T-helper 17 cell (primary cell): ENCODE measurements around the gene C20orf96. TPM values are rescaled to one million over a fixed set of nuclear protein-coding genes. Genes with fewer than 3 reads are reported as not detected.

Source experiments
- ATAC-seq: fragments of 150-1000 bp; cut with Tn5 transposase; 2 replicates; pipeline ENCODE4 v1.10.0; 2021; ENCODE audit warnings: mild to moderate bottlenecking, moderate library complexity
- DNase-seq, 3 donors: peaks; one replicate each; pipeline versions ENCODE4 v3.0.0 to v3.0.0-alpha.2; 2020 to 2021
- H3K9me3 ChIP-seq: one replicate; pipeline ENCODE4 v1.7.0; 2013; ENCODE audit warnings: low read length, mild to moderate bottlenecking; ENCODE audit not compliant: control insufficient read depth, poor library complexity, severe bottlenecking
- H3K27ac Mint-ChIP-seq: one replicate; pipeline ENCODE4 v1.8.0; 2022; ENCODE audit warnings: mild to moderate bottlenecking, moderate library complexity, mixed read lengths
- H3K27me3 Mint-ChIP-seq: one replicate; pipeline ENCODE4 v1.8.0; 2022; ENCODE audit warnings: mixed read lengths
- H3K36me3 Mint-ChIP-seq: one replicate; pipeline ENCODE4 v1.8.0; 2022; ENCODE audit warnings: low read depth, mixed read lengths
- H3K4me1 Mint-ChIP-seq: one replicate; pipeline ENCODE4 v1.8.0; 2022; ENCODE audit warnings: mild to moderate bottlenecking, mixed read lengths
- H3K4me3 Mint-ChIP-seq: one replicate; pipeline ENCODE4 v1.8.0; 2022; ENCODE audit warnings: mild to moderate bottlenecking, moderate library complexity, mixed read lengths
- total RNA-seq, 4 donors: library from RNA in 2 of 4; stranded (reverse) in 2 of 4; gene quantifications; one replicate each; pipeline ENCODE4 v1.2.3 and lab custom pipeline; 2022 to 2026

Gene C20orf96
- total RNA-seq, 2 donors from 2014 or later = 2.4 to 2.7 TPM

DNA sequence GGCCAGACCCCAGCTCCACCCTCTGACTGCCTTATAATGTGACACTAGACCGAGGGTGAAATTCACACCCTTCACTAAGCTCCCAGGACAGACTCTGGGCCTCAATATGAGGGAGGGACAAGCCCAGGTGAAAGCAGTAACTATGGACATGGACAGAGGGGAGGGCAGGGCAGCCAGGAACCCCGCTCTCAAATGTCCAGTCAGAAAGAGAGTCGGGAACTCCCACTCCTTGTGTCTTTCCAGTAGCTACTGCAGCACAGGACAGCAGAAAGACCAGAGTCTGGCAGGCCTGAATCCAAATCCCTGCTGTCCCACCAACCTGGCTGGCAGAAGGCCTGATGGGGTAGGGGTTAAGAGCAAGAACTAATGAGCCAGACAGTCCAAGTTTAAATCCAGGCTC, 6.4 kb downstream of the C20orf96 start:
- Mint-ChIP-seq H3K27ac (no peak overlapping the region), H3K4me1 (peaks cover 7% of the 10 kb centered on the region), H3K36me3 (peaks cover 2% of the 10 kb centered on the region), H3K27me3 (no peaks in the 10 kb centered on the region), H3K4me3 (no peak overlapping the region)
- no peak for DNase-seq
- no peaks in the 10 kb centered on the region for H3K9me3 ChIP-seq
- ATAC-seq = no peak

DNA sequence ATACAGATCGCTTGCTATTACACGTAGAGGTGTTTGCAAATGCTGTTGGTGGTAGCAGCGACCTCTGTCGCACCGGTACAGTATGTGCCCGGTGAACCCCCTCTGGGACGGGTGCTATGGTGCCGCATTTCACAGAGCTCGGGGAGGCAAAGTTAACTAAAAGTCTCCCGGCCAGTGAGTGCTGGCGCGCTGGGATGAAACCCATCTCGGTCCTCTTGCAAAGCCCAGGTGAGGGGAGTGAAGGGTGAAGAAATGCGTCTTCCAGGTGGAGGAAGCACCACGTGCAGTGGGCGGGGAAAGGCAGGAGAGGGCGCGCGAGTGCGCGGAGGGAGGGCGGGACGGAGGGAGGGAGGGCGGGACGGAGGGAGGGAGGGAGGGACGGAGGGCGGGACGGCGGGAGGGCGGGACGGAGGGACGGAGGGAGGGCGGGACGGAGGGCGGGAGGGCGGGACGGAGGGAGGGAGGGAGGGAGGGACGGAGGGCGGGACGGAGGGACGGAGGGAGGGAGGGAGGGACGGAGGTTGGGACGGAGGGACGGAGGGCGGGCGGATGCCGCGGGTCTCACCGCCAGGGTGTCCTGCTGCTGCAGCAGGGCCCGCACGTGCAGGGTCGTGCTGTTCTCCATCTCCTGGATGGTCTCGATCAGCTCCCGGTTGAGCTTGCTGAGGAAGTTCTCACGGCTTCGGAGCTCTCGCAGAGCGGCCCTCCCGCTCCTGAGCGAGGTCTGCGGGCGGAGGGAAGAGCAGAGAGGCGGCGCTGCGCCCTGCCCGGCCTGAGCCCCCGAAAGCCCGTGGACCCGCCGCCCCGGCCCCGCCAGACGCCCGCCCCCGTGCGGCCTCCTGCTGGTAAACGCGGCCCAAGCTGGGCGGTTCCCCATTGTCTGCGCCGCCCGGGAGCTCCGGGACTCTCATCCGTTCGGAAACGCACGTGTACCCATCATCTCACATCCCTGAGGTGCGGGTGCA, 11.7 kb downstream of the C20orf96 start:
- Mint-ChIP-seq H3K4me1 (peaks cover 5% of the 10 kb centered on the region), H3K27me3 (no peaks in the 10 kb centered on the region), H3K36me3 (peaks cover 6% of the 10 kb centered on the region), H3K4me3 (no peak overlapping the region), H3K27ac (no peak overlapping the region)
- ATAC-seq (no peak), DNase-seq (no peak)
- H3K9me3 ChIP-seq = no peaks in the 10 kb centered on the region

DNA sequence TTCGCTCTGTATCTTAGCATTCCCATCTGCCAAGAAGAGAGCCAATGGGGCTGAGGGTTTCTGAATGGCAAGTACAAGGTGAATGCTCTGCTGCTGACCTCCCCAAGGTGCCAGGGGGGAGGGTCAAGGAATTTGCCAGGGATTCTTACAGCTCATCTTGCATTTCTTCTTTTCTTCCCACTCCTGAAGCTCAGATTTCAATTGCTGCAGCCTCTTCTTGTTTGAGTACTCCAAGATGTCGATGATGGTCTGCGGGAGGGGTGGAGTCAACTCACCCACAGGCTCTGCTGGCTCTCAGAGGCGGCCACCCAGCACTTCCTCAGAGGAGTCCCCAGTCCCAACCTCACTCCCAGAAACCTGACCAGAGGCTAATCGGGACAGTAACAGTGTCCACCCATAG, 12.4 kb downstream of the C20orf96 start:
- DNase-seq (no peak), ATAC-seq (no peak)
- peaks cover 5% of the 10 kb centered on the region for H3K4me1 Mint-ChIP-seq
- no peaks in the 10 kb centered on the region for H3K9me3 ChIP-seq
- peaks cover 6% of the 10 kb centered on the region for H3K36me3 Mint-ChIP-seq
- no peaks in the 10 kb centered on the region for H3K27me3 Mint-ChIP-seq
- no peak overlapping the region for H3K4me3 Mint-ChIP-seq
- no peak overlapping the region for H3K27ac Mint-ChIP-seq

DNA sequence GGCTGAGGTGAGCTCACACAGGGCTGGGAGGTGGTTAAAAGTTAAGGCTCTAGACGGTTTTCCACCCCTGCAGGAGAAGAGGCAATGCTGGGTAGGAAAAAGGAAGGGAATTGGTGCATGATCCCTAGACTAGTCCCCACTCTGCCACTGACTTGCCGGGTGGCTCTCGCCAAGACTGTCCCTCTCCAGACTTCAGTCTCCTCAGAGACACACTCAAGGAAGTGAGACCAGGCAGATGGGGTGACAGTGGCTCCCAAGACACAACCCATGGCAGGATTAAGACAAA, 13.1 kb downstream of the C20orf96 start:
- Mint-ChIP-seq H3K4me3 (no peak overlapping the region), H3K36me3 (peaks cover 6% of the 10 kb centered on the region), H3K27me3 (no peaks in the 10 kb centered on the region), H3K4me1 (peaks cover 8% of the 10 kb centered on the region), H3K27ac (no peak overlapping the region)
- H3K9me3 ChIP-seq = no peaks in the 10 kb centered on the region
- DNase-seq (no peak), ATAC-seq (no peak)

DNA sequence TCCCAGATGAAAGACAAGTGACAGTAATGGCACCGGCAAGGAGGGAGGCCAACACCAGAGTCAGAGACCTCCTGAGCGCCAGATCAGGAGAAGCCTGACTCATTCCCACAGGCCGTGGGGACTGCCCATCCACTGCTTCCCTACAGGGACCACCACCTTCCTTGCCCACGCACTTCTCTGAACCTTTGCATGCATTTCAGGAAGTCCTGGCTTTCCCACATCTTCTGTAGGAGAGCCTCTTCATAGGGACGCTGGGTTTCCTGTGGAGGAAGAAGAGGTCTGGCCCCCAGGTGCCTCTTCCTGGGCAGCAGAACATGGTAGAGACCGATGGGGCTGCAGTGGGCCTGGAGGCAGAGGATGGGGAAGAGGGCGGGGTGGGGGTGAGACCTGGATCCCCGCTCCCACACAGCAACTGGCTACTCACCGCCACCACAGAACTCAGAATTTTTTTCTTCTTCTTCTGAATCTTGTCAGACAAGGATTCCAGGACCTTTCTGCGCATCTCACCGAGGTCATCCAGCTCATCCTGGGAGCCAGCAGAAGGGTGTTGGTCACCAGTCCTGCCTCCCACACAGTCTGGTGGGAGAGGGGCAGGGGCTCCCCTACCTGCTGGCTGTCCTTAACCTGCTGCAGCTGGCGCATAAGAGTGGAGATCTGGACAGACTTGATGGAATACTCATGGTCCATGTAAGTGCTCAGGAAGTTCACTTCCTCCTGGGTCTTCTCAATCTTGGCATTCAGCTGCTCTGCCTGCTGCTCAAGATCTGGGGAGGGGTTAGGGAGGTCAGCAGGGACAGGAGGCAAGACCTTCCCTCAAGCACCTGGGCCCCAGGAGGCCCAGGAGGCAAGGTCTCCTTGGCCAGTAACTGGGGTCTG, 13.7 kb downstream of the C20orf96 start:
- no peak overlapping the region for H3K4me3 Mint-ChIP-seq

DNA sequence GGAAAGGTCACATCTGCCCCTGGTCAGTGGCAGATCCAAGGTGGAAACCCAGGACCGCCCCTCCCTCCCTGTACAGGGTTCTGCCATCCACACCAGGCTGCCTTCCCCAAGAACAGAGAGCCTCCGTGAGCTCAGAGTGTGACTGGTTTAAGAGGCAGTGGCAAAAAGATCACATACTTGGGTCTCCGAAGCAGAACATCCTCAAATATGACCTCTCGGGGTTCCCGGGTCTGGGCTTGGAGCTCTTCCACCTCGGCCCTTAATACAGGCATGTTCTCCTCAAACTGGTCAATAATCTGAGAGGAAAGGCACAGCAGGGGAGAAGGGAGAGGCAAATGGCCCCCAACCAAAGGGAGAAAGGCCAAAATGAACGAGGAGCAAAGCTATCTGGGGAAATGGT, 14.8 kb downstream of the C20orf96 start:
- H3K4me3 Mint-ChIP-seq = no peak overlapping the region
- H3K9me3 ChIP-seq = no peaks in the 10 kb centered on the region
- no peak overlapping the region for H3K27ac Mint-ChIP-seq
- DNase-seq (no peak), ATAC-seq (no peak)
- peaks cover 6% of the 10 kb centered on the region for H3K36me3 Mint-ChIP-seq
- no peaks in the 10 kb centered on the region for H3K27me3 Mint-ChIP-seq
- H3K4me1 Mint-ChIP-seq = peaks cover 6% of the 10 kb centered on the region

More for the DNA sequence above, 13.7 kb downstream of the C20orf96 start:
- Mint-ChIP-seq H3K36me3 (peaks cover 6% of the 10 kb centered on the region), H3K4me1 (peaks cover 6% of the 10 kb centered on the region), H3K27ac (no peak overlapping the region), H3K27me3 (no peaks in the 10 kb centered on the region)
- no peak for DNase-seq
- ATAC-seq = no peak
- H3K9me3 ChIP-seq = no peaks in the 10 kb centered on the region

DNA sequence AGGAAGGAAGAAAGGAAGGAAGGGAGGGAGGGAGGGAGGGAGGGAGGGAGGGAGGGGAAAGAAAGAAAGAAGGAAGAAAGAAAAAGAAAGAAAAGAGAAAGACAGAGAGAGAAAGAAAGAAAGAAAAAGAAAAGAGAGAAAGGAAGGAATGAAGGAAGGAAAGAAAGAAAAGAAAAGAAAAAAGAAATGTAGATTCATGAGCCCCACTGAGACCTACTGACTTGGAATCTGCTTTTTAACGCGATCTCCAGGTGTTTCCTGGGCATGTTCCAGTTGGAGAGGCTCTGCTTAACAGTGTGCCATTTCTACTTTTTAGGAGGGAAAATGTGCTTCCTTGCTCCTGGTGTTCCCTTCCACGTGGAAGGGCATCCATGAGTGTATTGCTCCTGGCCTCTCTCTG, 16.7 kb downstream of the C20orf96 start:
- no peak for DNase-seq
- no peaks in the 10 kb centered on the region for H3K27me3 Mint-ChIP-seq
- H3K36me3 Mint-ChIP-seq = peaks cover 6% of the 10 kb centered on the region
- no peaks in the 10 kb centered on the region for H3K9me3 ChIP-seq
- peaks cover 6% of the 10 kb centered on the region for H3K4me1 Mint-ChIP-seq
- H3K4me3 Mint-ChIP-seq = no peak overlapping the region
- no peak for ATAC-seq
- no peak overlapping the region for H3K27ac Mint-ChIP-seq

DNA sequence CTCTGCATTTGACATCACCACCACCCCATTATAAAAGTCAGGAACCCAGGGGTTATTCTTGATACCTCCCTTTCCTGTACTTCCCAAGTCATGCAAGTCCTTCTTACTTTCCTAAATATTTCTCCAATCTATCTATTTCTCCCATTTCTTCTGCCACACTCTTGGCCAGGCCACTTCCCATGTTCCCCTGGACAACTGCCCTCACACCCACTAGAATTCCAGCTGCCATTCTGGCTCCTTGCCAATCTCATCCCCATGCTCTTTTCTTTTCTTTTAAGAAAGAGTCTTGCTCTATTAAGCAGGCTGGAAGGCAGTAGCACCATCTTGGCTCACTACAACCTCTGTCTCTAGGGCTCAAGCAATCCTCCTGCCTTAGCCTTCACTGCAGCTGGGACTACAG, 17.8 kb downstream of the C20orf96 start:
- DNase-seq = no peak
- no peak overlapping the region for H3K4me3 Mint-ChIP-seq
- no peak overlapping the region for H3K27ac Mint-ChIP-seq
- ATAC-seq = no peak
- H3K4me1 Mint-ChIP-seq = peaks cover 3% of the 10 kb centered on the region
- no peaks in the 10 kb centered on the region for H3K27me3 Mint-ChIP-seq
- peaks cover 6% of the 10 kb centered on the region for H3K36me3 Mint-ChIP-seq
- H3K9me3 ChIP-seq = no peaks in the 10 kb centered on the region

DNA sequence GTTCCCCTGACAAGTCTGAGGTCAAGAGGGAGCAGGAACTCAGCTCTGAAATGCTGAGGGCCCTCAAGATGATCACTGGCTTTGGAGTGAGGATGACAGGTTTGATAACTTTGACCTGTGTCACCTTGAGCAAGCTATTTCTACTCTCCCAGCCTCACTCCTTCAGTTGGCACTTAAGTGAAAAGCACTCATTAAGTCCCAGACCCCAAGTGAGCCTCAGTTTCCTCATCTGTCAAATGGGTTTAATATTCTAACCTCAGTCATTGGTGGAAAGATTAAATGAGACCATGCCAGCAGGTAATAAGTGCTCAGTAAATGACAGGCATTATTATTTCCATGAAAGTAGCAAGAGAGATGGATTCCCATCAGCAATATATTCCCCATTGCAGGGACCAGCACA, 19.0 kb downstream of the C20orf96 start:
- ATAC-seq (no peak), DNase-seq (no peak)
- H3K9me3 ChIP-seq = no peaks in the 10 kb centered on the region
- peaks cover 8% of the 10 kb centered on the region for H3K4me1 Mint-ChIP-seq
- H3K27ac Mint-ChIP-seq = no peak overlapping the region
- peaks cover 2% of the 10 kb centered on the region for H3K27me3 Mint-ChIP-seq
- H3K36me3 Mint-ChIP-seq = peaks cover 6% of the 10 kb centered on the region
- H3K4me3 Mint-ChIP-seq = no peak overlapping the region

DNA sequence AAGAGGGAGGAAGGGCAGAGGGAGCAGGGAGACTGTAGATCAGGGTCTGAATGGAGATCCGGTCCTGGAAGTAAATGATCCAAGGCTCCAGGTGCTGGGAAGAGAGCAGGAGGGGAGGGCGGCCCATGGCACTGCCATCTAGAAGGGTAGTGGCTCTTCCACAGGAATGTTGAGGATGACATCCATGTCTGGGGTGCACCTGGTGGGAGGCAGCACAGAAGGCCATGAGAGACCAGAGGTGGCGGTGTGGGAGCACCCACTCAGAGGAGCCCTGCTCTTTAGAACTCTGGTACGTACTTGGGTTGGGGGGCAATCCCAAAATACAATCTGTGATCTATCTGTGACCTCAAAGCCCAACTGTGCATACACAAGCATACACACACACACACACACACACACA, 19.5 kb downstream of the C20orf96 start:
- DNase-seq (no peak), ATAC-seq (no peak)
- no peak overlapping the region for H3K4me3 Mint-ChIP-seq
- peaks cover 10% of the 10 kb centered on the region for H3K4me1 Mint-ChIP-seq
- H3K27me3 Mint-ChIP-seq = peaks cover 6% of the 10 kb centered on the region
- peaks cover 2% of the 10 kb centered on the region for H3K36me3 Mint-ChIP-seq
- no peaks in the 10 kb centered on the region for H3K9me3 ChIP-seq
- H3K27ac Mint-ChIP-seq = no peak overlapping the region

DNA sequence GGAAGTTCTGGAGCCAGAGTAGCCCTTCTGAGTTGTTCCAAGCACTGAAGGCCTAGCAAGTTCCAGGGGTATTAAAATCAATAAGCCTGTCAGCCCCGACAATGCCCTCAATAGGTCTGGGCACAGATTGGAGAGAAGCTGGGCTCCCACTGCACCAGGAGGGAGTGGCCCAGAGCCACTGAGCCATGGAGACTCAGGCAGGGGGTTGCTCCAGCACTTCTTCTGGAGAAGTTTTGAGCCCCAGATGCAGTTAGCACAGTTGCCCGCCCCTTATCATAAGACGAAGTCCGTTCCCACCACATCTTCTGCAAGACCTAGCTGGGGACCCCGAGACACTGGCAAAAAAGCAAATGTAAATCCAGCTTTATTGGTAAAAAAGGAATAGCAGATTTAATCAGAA, 20.0 kb downstream of the C20orf96 start:
- peaks cover 6% of the 10 kb centered on the region for H3K27me3 Mint-ChIP-seq
- no peak for DNase-seq
- H3K4me3 Mint-ChIP-seq = no peak overlapping the region
- peaks cover 10% of the 10 kb centered on the region for H3K4me1 Mint-ChIP-seq
- H3K9me3 ChIP-seq = no peaks in the 10 kb centered on the region
- no peak for ATAC-seq
- no peaks in the 10 kb centered on the region for H3K36me3 Mint-ChIP-seq
- no peak overlapping the region for H3K27ac Mint-ChIP-seq

DNA sequence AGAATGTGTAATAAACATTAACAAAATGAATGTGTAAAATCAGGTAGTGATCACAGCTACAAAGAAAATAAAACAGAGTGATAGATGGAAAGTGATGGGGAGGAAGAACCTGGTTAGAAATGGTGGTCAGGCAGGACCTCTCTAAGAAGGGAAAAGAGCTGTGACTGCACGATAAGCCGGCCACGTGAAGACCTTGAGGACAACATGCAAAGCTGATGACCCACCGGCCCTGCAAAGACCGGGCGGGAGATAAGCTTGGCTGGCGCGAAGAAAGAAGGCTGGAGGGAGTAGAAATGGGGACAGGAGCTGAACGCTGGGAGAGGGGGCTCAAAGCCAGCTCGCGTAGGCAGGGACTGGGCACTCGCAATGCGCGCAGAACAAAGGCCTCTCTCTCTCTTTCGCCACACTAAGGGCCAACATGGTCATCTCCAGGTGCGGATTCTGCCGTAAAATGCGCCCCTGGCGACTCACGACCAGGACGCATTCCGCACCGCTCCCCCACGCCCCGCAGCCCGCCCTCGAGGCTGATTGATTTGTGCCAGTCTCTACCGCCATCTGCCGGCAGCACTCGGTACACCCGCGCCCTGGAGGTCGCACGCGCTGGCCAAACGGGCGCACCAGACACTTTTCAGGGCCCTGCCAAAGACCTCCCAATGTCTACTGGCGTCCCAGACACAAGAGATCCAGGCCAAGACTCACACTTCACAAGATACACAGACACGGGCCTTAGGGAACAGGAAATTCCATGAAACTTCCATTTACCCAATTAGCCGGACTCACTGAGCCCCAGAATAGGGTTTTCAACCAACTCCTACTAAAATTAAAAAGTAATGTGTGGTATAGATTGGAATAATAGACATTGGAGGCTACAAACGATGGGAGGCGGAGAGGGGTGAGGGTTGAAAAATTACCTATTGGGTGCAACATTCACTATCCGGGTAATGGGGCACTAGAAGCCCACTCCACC, 23.7 kb downstream of the C20orf96 start:
- peak overlapping the region; percentile 61 for H3K27ac Mint-ChIP-seq
- H3K36me3 Mint-ChIP-seq = no peaks in the 10 kb centered on the region
- peaks cover 8% of the 10 kb centered on the region for H3K4me1 Mint-ChIP-seq
- H3K27me3 Mint-ChIP-seq = peaks cover 6% of the 10 kb centered on the region
- H3K4me3 Mint-ChIP-seq = peak overlapping the region; percentile 90
- ATAC-seq (peak; percentile 100), DNase-seq (peak; percentile 74 to 85 (median 77))
- no peaks in the 10 kb centered on the region for H3K9me3 ChIP-seq

DNA sequence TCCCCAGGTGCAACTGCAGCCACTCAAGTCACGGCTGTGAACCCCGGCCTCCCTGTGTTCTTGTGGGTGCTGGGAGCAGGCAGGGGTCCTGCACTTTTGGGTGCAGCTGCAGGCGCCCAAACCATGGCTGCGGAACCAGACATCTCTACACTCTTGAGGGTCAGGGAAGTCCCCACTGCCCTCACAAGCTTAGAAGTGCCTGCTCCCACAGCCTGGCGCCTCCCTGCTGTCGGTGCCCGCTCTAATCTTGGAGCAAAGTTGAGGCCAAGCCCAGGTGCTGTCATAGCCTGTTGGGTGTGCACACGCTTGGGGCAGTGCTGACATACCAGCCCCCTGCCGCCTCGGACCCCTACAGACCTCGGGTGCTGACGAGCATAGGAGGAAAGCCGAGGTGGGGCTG, 26.8 kb downstream of the C20orf96 start:
- no peaks in the 10 kb centered on the region for H3K36me3 Mint-ChIP-seq

More for the DNA sequence above, 26.8 kb downstream of the C20orf96 start:
- ATAC-seq (no peak), DNase-seq (no peak)
- H3K27me3 Mint-ChIP-seq = peaks cover 17% of the 10 kb centered on the region
- H3K4me1 Mint-ChIP-seq = peaks cover 15% of the 10 kb centered on the region
- H3K27ac Mint-ChIP-seq = no peak overlapping the region
- H3K4me3 Mint-ChIP-seq = no peak overlapping the region
- H3K9me3 ChIP-seq = no peaks in the 10 kb centered on the region
